SH-SY5Y (cell line): Measurements from ENCODE around the gene CEBPG.

Experiments
- GATA2 ChIP-seq: IDR thresholded peaks from 2 replicates; pipeline ENCODE4 v1.6.1; 2011; ENCODE audit warnings: mild to moderate bottlenecking, low read depth, low read length
- GATA3 ChIP-seq: IDR thresholded peaks from 2 replicates; pipeline ENCODE4 v1.6.1; 2011; ENCODE audit warnings: low read depth, mild to moderate bottlenecking, low read length, moderate library complexity

- TF ChIP-seq GATA3 (no peak), GATA2 (no peak)
Observed at GRCh38 chr19:33419788-33420130, 46.2 kb downstream of the CEBPG start.
